Natural killer cell (primary cell): ENCODE data around the gene ACSM5. TPM values are rescaled to one million over a fixed set of nuclear protein-coding genes. Genes with fewer than 3 reads are reported as not detected.

ENCODE experiments used
- ATAC-seq, 3 donors: fragments of 150-1000 bp in 2 of 3; fragments of 200-7000 bp in 1 of 3; cut with Tn5 transposase; 1 replicate in 1 of 3; 2 replicates in 2 of 3; pipeline ENCODE4 v1.10.0; 2021; ENCODE audit warnings: mild to moderate bottlenecking in 2 of 3, moderate library complexity in 2 of 3
- DNase-seq, 2 donors: peaks; one replicate each; pipeline versions ENCODE4 v3.0.0 to v3.0.0-alpha.2; 2013 to 2021; ENCODE audit warnings: mixed read lengths in 1 of 2
- H3K27ac ChIP-seq: one replicate; pipeline ENCODE4 v1.5.1; 2013; ENCODE audit warnings: mild to moderate bottlenecking, low read length
- H3K27me3 ChIP-seq: one replicate; pipeline ENCODE4 v1.6.1; 2013; ENCODE audit warnings: low read length; ENCODE audit not compliant: control insufficient read depth, insufficient read depth
- H3K36me3 ChIP-seq: one replicate; pipeline ENCODE4 v1.6.1; 2013; ENCODE audit warnings: low read length; ENCODE audit not compliant: control insufficient read depth, insufficient read depth
- H3K4me1 ChIP-seq: one replicate; pipeline ENCODE4 v1.6.1; 2013; ENCODE audit warnings: low read length; ENCODE audit not compliant: control insufficient read depth, insufficient read depth
- H3K4me3 ChIP-seq: one replicate; pipeline ENCODE4 v1.5.1; 2013; ENCODE audit warnings: low read length
- H3K9me3 ChIP-seq: one replicate; pipeline ENCODE4 v1.6.1; 2013; ENCODE audit warnings: low read length; ENCODE audit not compliant: control insufficient read depth, insufficient read depth
- H3K27ac Mint-ChIP-seq, 2 donors: one replicate each; pipeline ENCODE4 v1.8.0; 2022; ENCODE audit warnings: mild to moderate bottlenecking in 2 of 2, mixed read lengths in 2 of 2, moderate library complexity in 1 of 2
- H3K27me3 Mint-ChIP-seq, 2 donors: one replicate each; pipeline ENCODE4 v1.8.0; 2022; ENCODE audit warnings: low read depth in 2 of 2, mixed read lengths in 2 of 2
- H3K36me3 Mint-ChIP-seq: one replicate; pipeline ENCODE4 v1.8.0; 2022; ENCODE audit warnings: mixed read lengths
- H3K4me1 Mint-ChIP-seq, 2 donors: one replicate each; pipeline ENCODE4 v1.8.0; 2022; ENCODE audit warnings: mixed read lengths in 2 of 2
- H3K4me3 Mint-ChIP-seq: one replicate; pipeline ENCODE4 v1.8.0; 2022; ENCODE audit warnings: mild to moderate bottlenecking, moderate library complexity, mixed read lengths
- H3K9me3 Mint-ChIP-seq, 2 donors: one replicate each; pipeline ENCODE4 v1.8.0; 2022; ENCODE audit warnings: mixed read lengths in 2 of 2
- CTCF ChIP-seq: fragments of 200-600 bp; IDR thresholded peaks from one replicate; pipeline ENCODE4 v1.8.0; 2022; ENCODE audit warnings: antibody characterized with exemption
- WGBS: methylation state at CpG from one replicate; pipeline ENCODE4 v1.1.7; 2013; ENCODE audit warnings: missing lambda C conversion rate; ENCODE audit not compliant: insufficient coverage; 5-methylcytosine and 5-hydroxymethylcytosine counted together
- intact Hi-C: fragments of 100-400 bp; cut with micrococcal nuclease; formaldehyde crosslinking; loops from one replicate; pipeline ENCODE4 v1.14.2; 2022
- total RNA-seq, 4 donors: library from RNA; stranded (reverse); fragments of 120-200 nt in 1 of 4; gene quantifications; one replicate each; pipeline versions ENCODE4 v1.2.3 to v1.2.4, GENCODE V29; 2013 to 2022

The ACSM5 gene
- total RNA-seq, 3 donors from 2014 or later (not counting 1 experiment from before 2014, with no cell fraction given): not detected

- no peaks in the 10 kb centered on the region for H3K27me3 ChIP-seq
- no peak for ATAC-seq
- Mint-ChIP-seq H3K4me1 (no peaks in the 10 kb centered on the region), H3K27ac (no peak overlapping the region), H3K9me3 (no peaks in the 10 kb centered on the region), H3K36me3 (no peaks in the 10 kb centered on the region), H3K27me3 (no peaks in the 10 kb centered on the region), H3K4me3 (no peak overlapping the region)
- H3K9me3 ChIP-seq: no peaks in the 10 kb centered on the region
- H3K27ac ChIP-seq: no peak overlapping the region
- 64% methylated on average over 7 of the region's 7 CpGs for WGBS
- no peaks in the 10 kb centered on the region for H3K36me3 ChIP-seq
- H3K4me3 ChIP-seq: no peak overlapping the region
- no peak for TF ChIP-seq CTCF
- intact Hi-C loops: no loop called here
- DNase-seq: no peak
- no peaks in the 10 kb centered on the region for H3K4me1 ChIP-seq
Measured at GRCh38 chr16:20399185-20399584, 10.1 kb upstream of the ACSM5 start.

GRCh38 chr16:20401066-20401465 lies 8.3 kb upstream of the ACSM5 start:
- no peaks in the 10 kb centered on the region for H3K27me3 ChIP-seq
- H3K36me3 Mint-ChIP-seq: no peaks in the 10 kb centered on the region
- intact Hi-C loops: no loop called here
- no peaks in the 10 kb centered on the region for H3K4me1 ChIP-seq
- 80% methylated on average over 1 of the region's 2 CpGs for WGBS
- H3K9me3 ChIP-seq: no peaks in the 10 kb centered on the region
- no peaks in the 10 kb centered on the region for H3K27me3 Mint-ChIP-seq
- no peak overlapping the region for H3K27ac Mint-ChIP-seq
- H3K27ac ChIP-seq: no peak overlapping the region
- TF ChIP-seq CTCF: no peak
- DNase-seq (no peak), ATAC-seq (no peak)
- no peak overlapping the region for H3K4me3 ChIP-seq
- no peaks in the 10 kb centered on the region for H3K4me1 Mint-ChIP-seq
- H3K36me3 ChIP-seq: no peaks in the 10 kb centered on the region
- H3K9me3 Mint-ChIP-seq: no peaks in the 10 kb centered on the region
- no peak overlapping the region for H3K4me3 Mint-ChIP-seq

- no peak for TF ChIP-seq CTCF
- DNase-seq: no peak
- H3K9me3 ChIP-seq: no peaks in the 10 kb centered on the region
- Mint-ChIP-seq H3K27ac (no peak overlapping the region), H3K27me3 (no peaks in the 10 kb centered on the region), H3K9me3 (no peaks in the 10 kb centered on the region), H3K36me3 (no peaks in the 10 kb centered on the region), H3K4me3 (no peak overlapping the region), H3K4me1 (no peaks in the 10 kb centered on the region)
- H3K4me3 ChIP-seq: no peak overlapping the region
- H3K27me3 ChIP-seq: no peaks in the 10 kb centered on the region
- no peak for ATAC-seq
- no peaks in the 10 kb centered on the region for H3K4me1 ChIP-seq
- intact Hi-C loops: no loop called here
- no peaks in the 10 kb centered on the region for H3K36me3 ChIP-seq
- 78% methylated on average over 8 of the region's 8 CpGs for WGBS
- H3K27ac ChIP-seq: no peak overlapping the region
Measured at GRCh38 chr16:20401475-20402016, 7.8 kb upstream of the ACSM5 start.

GRCh38 chr16:20402651-20403050 lies 6.7 kb upstream of the ACSM5 start:
- no peaks in the 10 kb centered on the region for H3K4me1 Mint-ChIP-seq
- TF ChIP-seq CTCF: no peak
- H3K36me3 ChIP-seq: no peaks in the 10 kb centered on the region
- H3K9me3 ChIP-seq: no peaks in the 10 kb centered on the region
- no peak overlapping the region for H3K4me3 ChIP-seq
- 86% methylated on average over 2 of the region's 2 CpGs for WGBS
- no peak for ATAC-seq
- no peaks in the 10 kb centered on the region for H3K9me3 Mint-ChIP-seq
- no peaks in the 10 kb centered on the region for H3K4me1 ChIP-seq
- H3K27me3 ChIP-seq: no peaks in the 10 kb centered on the region
- intact Hi-C loops: no loop called here
- no peak overlapping the region for H3K4me3 Mint-ChIP-seq
- no peaks in the 10 kb centered on the region for H3K27me3 Mint-ChIP-seq
- no peak overlapping the region for H3K27ac Mint-ChIP-seq
- H3K27ac ChIP-seq: no peak overlapping the region
- no peak for DNase-seq
- no peaks in the 10 kb centered on the region for H3K36me3 Mint-ChIP-seq
